HCT116 (cell line): Measurements from ENCODE around the gene CRELD2. TPM values are rescaled to one million over a fixed set of nuclear protein-coding genes. Genes with fewer than 3 reads are reported as not detected.

Experiments
- ATAC-seq: fragments of 200-7000 bp; cut with Tn5 transposase; 2 replicates; pipeline ENCODE4 v1.9.1; 2020; ENCODE audit warnings: mild to moderate bottlenecking, moderate library complexity
- BruUV-seq: library from RNA; stranded (reverse); fragments of 400-500 nt; replicated peaks from 2 replicates; lab custom pipeline; 2021; lab: Mats Ljungman, UMichigan
- CTCF ChIA-PET: fragments of 300-600 bp; sonication (Branson Sonifier 250); formaldehyde crosslinking; loops from one replicate; lab custom pipeline; 2021; ENCODE audit warnings: antibody characterized with exemption; lab: Charles Lee
- POLR2A ChIA-PET: fragments of 300-600, 350-600 bp; sonication (Branson Sonifier 250); formaldehyde crosslinking; loops from one replicate; lab custom pipeline; 2021; ENCODE audit warnings: antibody characterized with exemption; lab: Charles Lee
- RAD21 ChIA-PET, 2 experiments: fragments of 300-600 bp; sonication (Branson Sonifier 250); formaldehyde crosslinking; loops; one replicate each; lab custom pipeline; 2023; ENCODE audit warnings: low total read pairs in 2 of 2; ENCODE audit not compliant: uncharacterized antibody in 2 of 2, unreplicated experiment in 2 of 2, low non-redundant PET in 1 of 2; lab: Charles Lee
- DNase-seq: peaks from one replicate; pipeline ENCODE4 v3.0.0-alpha.2; 2010; ENCODE audit warnings: low read depth, low spot score
- H2AFZ ChIP-seq: fragments of 200-600 bp; shearing (Covaris generic), sonication (generic); 2 replicates; pipeline ENCODE4 v1.6.1; 2017; ENCODE audit warnings: low read depth, mixed run types, mixed read lengths, antibody characterized with exemption, low read length; ENCODE audit not compliant: poor library complexity, severe bottlenecking
- H3K27ac ChIP-seq: 2 replicates; pipeline ENCODE4 v1.5.1; 2012; ENCODE audit warnings: low read depth, low read length
- H3K27me3 ChIP-seq: fragments of 200-600 bp; sonication (generic); 2 replicates; pipeline ENCODE4 v1.6.1; 2016; ENCODE audit warnings: mixed run types, low read length, mixed read lengths; ENCODE audit not compliant: insufficient read depth
- H3K36me3 ChIP-seq, 2 experiments: fragments of 200-500 bp in 1 of 2; fragments of 200-600 bp in 1 of 2; sonication (Bioruptor generic) in 1 of 2; sonication (generic) in 1 of 2; 2 replicates each; pipeline versions ENCODE4 v1.5.1 to v1.6.1; 2014 to 2016; ENCODE audit warnings: low read length in 2 of 2, inconsistent platforms in 1 of 2, mixed read lengths in 1 of 2, mixed run types in 1 of 2; ENCODE audit not compliant: insufficient read depth in 2 of 2, control insufficient read depth in 1 of 2
- H3K4me1 ChIP-seq, 2 experiments: fragments of 200-600 bp in 1 of 2; sonication (generic) in 1 of 2; 2 replicates each; pipeline versions ENCODE4 v1.5.1 to v1.6.1; 2012 to 2017; ENCODE audit warnings: low read length in 2 of 2, inconsistent platforms in 1 of 2, mild to moderate bottlenecking in 1 of 2, mixed read lengths in 1 of 2, mixed run types in 1 of 2, moderate library complexity in 1 of 2; ENCODE audit not compliant: insufficient read depth in 2 of 2, control insufficient read depth in 1 of 2
- H3K4me2 ChIP-seq: fragments of 200-600 bp; sonication (generic); 2 replicates; pipeline ENCODE4 v1.6.1; 2017; ENCODE audit warnings: mixed run types, low read length, mixed read lengths
- H3K4me3 ChIP-seq, 2 experiments: fragments of 200-600 bp in 1 of 2; sonication (generic) in 1 of 2; replicated peaks in 1 of 2; 2 replicates each; pipeline ENCODE4 v1.5.1; 2011 to 2016; ENCODE audit warnings: low read length in 2 of 2, control low read depth in 1 of 2, low read depth in 1 of 2, mild to moderate bottlenecking in 1 of 2, mixed read lengths in 1 of 2, mixed run types in 1 of 2
- H3K79me2 ChIP-seq: fragments of 200-600 bp; sonication (generic); 2 replicates; pipeline ENCODE4 v1.6.1; 2017; ENCODE audit warnings: mild to moderate bottlenecking, mixed run types, low read length, moderate library complexity, mixed read lengths; ENCODE audit not compliant: insufficient read depth
- H3K9ac ChIP-seq: fragments of 200-600 bp; sonication (generic); 2 replicates; pipeline ENCODE4 v1.6.1; 2016; ENCODE audit warnings: low read length, mixed read lengths
- H3K9me2 ChIP-seq: fragments of 200-600 bp; sonication (generic), shearing (Covaris generic); 2 replicates; pipeline ENCODE4 v1.6.1; 2017; ENCODE audit warnings: mixed run types, mild to moderate bottlenecking, moderate library complexity; ENCODE audit not compliant: insufficient read depth
- H3K9me3 ChIP-seq, 2 experiments: fragments of 200-500 bp in 1 of 2; fragments of 200-600 bp in 1 of 2; sonication (Bioruptor generic) in 1 of 2; sonication (generic) in 1 of 2; 2 replicates each; pipeline ENCODE4 v1.6.1; 2014 to 2017; ENCODE audit warnings: low read length in 2 of 2, mixed read lengths in 2 of 2, inconsistent platforms in 1 of 2, low read depth in 1 of 2, mild to moderate bottlenecking in 1 of 2, mixed run types in 1 of 2, moderate library complexity in 1 of 2; ENCODE audit not compliant: control insufficient read depth in 1 of 2, insufficient read depth in 1 of 2
- H4K20me1 ChIP-seq: fragments of 200-600 bp; sonication (generic), shearing (Covaris generic); 2 replicates; pipeline ENCODE4 v1.6.1; 2017; ENCODE audit warnings: mixed run types, mild to moderate bottlenecking, moderate library complexity; ENCODE audit not compliant: insufficient read depth
- CEBPB ChIP-seq: IDR thresholded peaks from 2 replicates; pipeline ENCODE4 v1.6.1; 2012; ENCODE audit warnings: low read depth
- EZH2 ChIP-seq: fragments of 200-600 bp; sonication (generic); IDR thresholded peaks from 2 replicates; pipeline ENCODE4 v1.6.1; 2017; ENCODE audit warnings: antibody characterized with exemption, mixed run types
- FOSL1 ChIP-seq: IDR thresholded peaks from 2 replicates; pipeline ENCODE4 v1.6.1; 2012; ENCODE audit warnings: low read depth
- JUND ChIP-seq: IDR thresholded peaks from 2 replicates; pipeline ENCODE4 v1.6.1; 2012
- RAD21 ChIP-seq: IDR thresholded peaks from 2 replicates; pipeline ENCODE4 v1.6.1; 2012; ENCODE audit warnings: low read depth, mild to moderate bottlenecking
- SP1 ChIP-seq: IDR thresholded peaks from 2 replicates; pipeline ENCODE4 v1.6.1; 2012; ENCODE audit warnings: low read depth
- YY1 ChIP-seq: IDR thresholded peaks from 2 replicates; pipeline ENCODE4 v1.6.1; 2011; ENCODE audit warnings: low read length, low read depth, moderate library complexity, mild to moderate bottlenecking; ENCODE audit not compliant: insufficient replicate concordance; ENCODE audit errors: extremely low read depth
- intact Hi-C: fragments of 100-400 bp; cut with micrococcal nuclease; formaldehyde crosslinking; loops from 2 replicates; pipeline ENCODE4 v1.10.0; 2022
- total RNA-seq: library from RNA; stranded (reverse); gene quantifications from one replicate; pipeline ENCODE4 v1.2.1, GENCODE V29; 2021; ENCODE audit not compliant: unreplicated experiment
- TF ChIP-seq, protein P1 (sequence below): IDR thresholded peaks from 2 replicates; pipeline ENCODE4 v1.6.1; 2012
- TF ChIP-seq, protein P2 (sequence below): IDR thresholded peaks from 2 replicates; pipeline ENCODE4 v1.6.1; 2012

Gene CRELD2
- total RNA-seq, 1 experiment from 2014 or later, result 45.8 TPM

DNA sequence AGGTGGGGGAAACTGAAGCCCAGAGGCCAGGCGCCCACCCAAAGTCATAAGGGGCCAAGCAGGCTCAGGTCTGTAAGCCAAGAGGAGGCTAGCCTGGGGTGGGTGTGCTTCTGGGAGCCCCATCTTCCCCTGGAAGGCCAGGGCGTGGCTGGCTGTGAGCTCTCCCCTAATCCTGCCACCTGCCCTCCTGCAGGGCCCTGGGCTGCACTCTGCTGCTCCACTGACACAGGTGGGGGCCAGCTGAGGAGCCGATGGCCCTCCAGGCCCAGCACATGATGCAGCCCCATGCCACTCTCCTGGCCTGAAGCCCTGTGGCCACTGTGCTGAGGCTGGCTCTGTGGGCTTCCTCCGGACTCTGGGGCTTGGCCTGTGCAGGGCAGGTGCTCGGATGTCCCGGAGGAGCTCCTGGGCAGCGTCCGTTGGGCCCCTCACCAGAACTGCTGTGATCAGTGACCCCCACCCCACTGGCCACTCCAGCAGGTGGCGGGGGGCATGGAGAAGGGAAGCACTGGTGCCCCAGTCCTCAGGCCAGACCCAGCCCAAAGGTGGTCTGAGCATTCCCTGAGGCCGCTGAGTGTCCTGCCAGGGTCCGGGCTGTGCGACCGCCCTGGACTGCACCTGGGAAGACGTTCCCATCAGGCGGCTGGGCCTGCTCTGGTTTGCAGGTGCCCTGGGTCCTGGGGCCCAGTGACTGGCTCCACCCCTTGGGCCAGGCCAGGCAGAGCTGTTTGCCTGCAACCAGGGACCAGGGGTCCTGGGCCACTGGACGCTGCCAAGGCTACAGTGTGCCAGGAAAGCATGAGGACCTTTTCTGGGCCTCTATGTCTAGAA lies 50.6 kb downstream of the CRELD2 start:
- RAD21 ChIA-PET, result no interaction called here
- intact Hi-C loops, result no loop called here

More for the DNA sequence above, 50.6 kb downstream of the CRELD2 start:
- Histone ChIP-seq H3K9me2 (no peaks in the 10 kb centered on the region), H2AFZ (no peak overlapping the region), H3K9ac (peak overlapping the region; percentile 85; the same call in 1 of the 2 replicates), H3K79me2 (peaks cover 14% of the 10 kb centered on the region; the same call in 1 of the 2 replicates), H3K4me2 (peak overlapping the region; percentile 95; the same call in 1 of the 2 replicates), H3K27ac (peak overlapping the region; percentile 70; the same call in 1 of the 2 replicates), H4K20me1 (peaks cover 2% of the 10 kb centered on the region; the same call in 1 of the 2 replicates), H3K36me3 (peaks cover 5 to 9% of the 10 kb centered on the region in 2 experiments; a peak in 3 of 4 replicates), H3K9me3 (no peaks in the 10 kb centered on the region), H3K27me3 (no peaks in the 10 kb centered on the region), H3K4me3 (no peak overlapping the region), H3K4me1 (peaks cover 37 to 82% of the 10 kb centered on the region in 2 experiments)
- no peak for TF ChIP-seq RAD21
- TF ChIP-seq SP1, result no peak
- TF ChIP-seq JUND, result no peak
- TF ChIP-seq EZH2, result no peak
- no peak for TF ChIP-seq YY1
- TF ChIP-seq, protein P1, sequence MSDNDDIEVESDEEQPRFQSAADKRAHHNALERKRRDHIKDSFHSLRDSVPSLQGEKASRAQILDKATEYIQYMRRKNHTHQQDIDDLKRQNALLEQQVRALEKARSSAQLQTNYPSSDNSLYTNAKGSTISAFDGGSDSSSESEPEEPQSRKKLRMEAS, result no peak
- TF ChIP-seq, protein P2, sequence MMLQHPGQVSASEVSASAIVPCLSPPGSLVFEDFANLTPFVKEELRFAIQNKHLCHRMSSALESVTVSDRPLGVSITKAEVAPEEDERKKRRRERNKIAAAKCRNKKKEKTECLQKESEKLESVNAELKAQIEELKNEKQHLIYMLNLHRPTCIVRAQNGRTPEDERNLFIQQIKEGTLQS, result no peak
- TF ChIP-seq CEBPB, result no peak
- TF ChIP-seq FOSL1, result no peak
- ChIA-PET CTCF (no interaction called here), POLR2A (no interaction called here)
- BruUV-seq, result no TSS peak
- DNase-seq, result no peak
- no peak for ATAC-seq
